Measurements from ENCODE around the gene SLC6A4.

DNA sequence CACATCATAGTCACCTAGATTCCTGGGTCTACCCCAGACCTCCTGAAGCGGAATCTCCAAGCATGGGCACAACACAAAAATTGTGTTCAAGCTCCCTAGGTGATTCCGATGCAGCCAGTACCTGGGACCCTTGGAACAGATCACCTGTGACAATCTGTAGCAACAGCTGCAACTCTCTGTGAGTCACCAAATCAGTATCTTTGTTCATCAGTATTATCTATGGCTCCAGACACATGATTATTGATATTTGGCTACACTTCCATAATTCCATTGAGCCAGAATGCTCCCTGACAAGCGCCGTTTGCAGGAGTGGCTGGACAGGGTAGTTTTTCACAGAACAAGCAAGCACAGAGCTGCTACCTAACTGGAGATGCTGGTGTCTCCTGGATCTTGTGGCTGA, 16.2 kb downstream of the SLC6A4 start:
- TF ChIP-seq, protein P1, sequence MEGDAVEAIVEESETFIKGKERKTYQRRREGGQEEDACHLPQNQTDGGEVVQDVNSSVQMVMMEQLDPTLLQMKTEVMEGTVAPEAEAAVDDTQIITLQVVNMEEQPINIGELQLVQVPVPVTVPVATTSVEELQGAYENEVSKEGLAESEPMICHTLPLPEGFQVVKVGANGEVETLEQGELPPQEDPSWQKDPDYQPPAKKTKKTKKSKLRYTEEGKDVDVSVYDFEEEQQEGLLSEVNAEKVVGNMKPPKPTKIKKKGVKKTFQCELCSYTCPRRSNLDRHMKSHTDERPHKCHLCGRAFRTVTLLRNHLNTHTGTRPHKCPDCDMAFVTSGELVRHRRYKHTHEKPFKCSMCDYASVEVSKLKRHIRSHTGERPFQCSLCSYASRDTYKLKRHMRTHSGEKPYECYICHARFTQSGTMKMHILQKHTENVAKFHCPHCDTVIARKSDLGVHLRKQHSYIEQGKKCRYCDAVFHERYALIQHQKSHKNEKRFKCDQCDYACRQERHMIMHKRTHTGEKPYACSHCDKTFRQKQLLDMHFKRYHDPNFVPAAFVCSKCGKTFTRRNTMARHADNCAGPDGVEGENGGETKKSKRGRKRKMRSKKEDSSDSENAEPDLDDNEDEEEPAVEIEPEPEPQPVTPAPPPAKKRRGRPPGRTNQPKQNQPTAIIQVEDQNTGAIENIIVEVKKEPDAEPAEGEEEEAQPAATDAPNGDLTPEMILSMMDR (conservative IDR thresholded peaks at IDR 0.05), result no peak
- TF ChIP-seq ZFX (IDR thresholded peaks at IDR 0.05), result no peak

All from C4-2B (cell line).